ENCODE measurements around the gene ZKSCAN2.

ZKSCAN2 gene

DNA sequence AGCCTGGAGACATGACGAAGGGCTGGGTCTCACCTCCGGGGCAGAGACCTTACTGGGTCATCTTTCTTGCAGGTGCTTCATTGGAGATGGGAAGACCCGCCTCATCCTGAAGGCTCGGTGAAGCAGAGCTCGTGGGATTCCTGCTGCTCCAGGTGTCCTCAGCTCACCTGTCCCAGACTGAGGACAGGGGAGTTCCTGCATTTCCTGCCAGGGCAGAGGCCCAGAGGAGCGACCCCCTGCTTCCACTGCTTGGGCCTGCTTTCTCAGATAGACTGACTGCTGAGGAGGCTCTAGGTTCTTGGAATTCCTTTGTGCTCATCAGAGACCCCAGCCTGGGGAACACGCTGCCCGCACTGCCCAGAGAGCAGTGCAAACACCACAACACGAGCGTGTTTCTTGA is 29.3 kb downstream of the ZKSCAN2 start:
- DNase-seq (ENCODE audit: low read depth): no peak
- TF ChIP-seq, protein P1, sequence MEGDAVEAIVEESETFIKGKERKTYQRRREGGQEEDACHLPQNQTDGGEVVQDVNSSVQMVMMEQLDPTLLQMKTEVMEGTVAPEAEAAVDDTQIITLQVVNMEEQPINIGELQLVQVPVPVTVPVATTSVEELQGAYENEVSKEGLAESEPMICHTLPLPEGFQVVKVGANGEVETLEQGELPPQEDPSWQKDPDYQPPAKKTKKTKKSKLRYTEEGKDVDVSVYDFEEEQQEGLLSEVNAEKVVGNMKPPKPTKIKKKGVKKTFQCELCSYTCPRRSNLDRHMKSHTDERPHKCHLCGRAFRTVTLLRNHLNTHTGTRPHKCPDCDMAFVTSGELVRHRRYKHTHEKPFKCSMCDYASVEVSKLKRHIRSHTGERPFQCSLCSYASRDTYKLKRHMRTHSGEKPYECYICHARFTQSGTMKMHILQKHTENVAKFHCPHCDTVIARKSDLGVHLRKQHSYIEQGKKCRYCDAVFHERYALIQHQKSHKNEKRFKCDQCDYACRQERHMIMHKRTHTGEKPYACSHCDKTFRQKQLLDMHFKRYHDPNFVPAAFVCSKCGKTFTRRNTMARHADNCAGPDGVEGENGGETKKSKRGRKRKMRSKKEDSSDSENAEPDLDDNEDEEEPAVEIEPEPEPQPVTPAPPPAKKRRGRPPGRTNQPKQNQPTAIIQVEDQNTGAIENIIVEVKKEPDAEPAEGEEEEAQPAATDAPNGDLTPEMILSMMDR (IDR thresholded peaks at IDR 0.05; ENCODE audit: low read length, missing control alignments): no peak
- no peak overlapping the region for H3K4me3 ChIP-seq (replicated peaks; ENCODE audit: low read depth, low read length)

DNA sequence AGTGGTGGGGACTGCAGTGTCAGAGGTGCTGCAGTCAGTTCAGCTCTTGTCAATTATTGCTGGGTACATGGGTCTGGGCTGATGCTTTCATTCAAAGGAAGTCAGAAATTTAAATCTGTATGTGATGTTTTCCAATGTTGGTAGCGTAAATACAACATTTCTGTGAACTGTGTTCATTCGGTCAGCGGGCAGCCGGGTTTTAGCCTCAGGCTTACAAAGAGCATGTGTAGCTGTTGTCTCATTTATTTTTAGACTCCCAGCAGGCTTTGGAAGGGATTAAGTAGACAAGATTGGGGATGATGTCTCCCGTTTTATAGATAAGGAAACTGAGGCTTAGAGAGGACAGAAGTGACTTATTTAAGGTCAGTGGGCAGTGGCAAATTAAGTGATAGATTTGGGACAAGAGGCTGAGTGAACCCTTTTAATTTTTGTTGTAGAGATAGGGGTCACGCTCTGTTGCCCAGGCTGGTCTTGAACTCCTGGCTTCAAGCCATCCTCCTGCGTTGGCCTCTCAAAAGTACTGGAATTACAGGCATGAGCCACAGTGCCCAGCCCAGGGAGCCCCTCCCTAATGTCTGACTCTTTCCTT is 32.8 kb downstream of the ZKSCAN2 start:
- TF ChIP-seq, protein P1 (IDR thresholded peaks at IDR 0.05; ENCODE audit: low read length, missing control alignments): no peak
- H3K4me3 ChIP-seq (replicated peaks; ENCODE audit: low read depth, low read length): no peak overlapping the region
- DNase-seq (ENCODE audit: low read depth): no peak

DNA sequence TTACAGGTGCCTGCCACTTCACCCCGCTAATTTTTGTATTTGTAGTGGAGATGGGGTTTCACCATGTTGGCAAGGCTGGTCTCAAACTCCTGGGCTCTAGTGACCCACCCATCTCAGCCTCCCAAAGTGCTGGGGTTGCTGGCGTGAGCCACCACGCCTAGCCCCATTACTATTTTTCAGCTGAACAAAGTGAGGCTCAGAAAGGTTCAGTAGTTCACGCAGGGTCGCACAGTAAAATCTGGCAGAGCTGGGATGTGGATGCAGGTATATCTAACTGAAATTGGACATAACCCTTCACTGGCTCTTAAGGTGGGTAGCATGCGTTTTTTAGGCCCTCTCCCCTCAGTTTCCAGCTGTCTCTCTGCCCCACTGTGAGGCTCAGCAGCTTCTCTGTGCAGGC is 33.7 kb downstream of the ZKSCAN2 start:
- H3K4me3 ChIP-seq (replicated peaks; ENCODE audit: low read depth, low read length): no peak overlapping the region
- TF ChIP-seq, protein P1 (IDR thresholded peaks at IDR 0.05; ENCODE audit: low read length, missing control alignments): no peak
- DNase-seq (ENCODE audit: low read depth): no peak

DNA sequence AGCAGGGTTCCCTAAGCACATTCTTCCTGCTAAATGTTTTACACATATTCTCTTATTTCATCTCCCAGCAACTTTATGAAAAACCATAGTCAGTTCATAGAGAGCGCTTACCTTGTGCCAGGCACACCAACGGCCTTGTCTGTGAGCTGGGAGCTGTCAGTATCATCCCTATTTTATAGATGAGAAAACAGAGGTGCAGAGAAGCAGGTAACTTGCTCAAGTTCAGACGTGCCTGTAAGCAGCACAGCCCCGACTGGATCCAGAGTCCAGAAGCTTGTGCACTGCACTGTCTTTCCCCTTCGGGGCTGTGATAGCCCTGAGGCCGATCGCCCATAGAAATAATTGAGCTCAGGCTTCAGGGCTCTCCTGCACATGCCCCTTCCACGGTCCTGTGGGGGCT is 34.7 kb downstream of the ZKSCAN2 start:
- no peak overlapping the region for H3K4me3 ChIP-seq (replicated peaks; ENCODE audit: low read depth, low read length)
- TF ChIP-seq, protein P1 (IDR thresholded peaks at IDR 0.05; ENCODE audit: low read length, missing control alignments): no peak
- DNase-seq (ENCODE audit: low read depth): no peak

DNA sequence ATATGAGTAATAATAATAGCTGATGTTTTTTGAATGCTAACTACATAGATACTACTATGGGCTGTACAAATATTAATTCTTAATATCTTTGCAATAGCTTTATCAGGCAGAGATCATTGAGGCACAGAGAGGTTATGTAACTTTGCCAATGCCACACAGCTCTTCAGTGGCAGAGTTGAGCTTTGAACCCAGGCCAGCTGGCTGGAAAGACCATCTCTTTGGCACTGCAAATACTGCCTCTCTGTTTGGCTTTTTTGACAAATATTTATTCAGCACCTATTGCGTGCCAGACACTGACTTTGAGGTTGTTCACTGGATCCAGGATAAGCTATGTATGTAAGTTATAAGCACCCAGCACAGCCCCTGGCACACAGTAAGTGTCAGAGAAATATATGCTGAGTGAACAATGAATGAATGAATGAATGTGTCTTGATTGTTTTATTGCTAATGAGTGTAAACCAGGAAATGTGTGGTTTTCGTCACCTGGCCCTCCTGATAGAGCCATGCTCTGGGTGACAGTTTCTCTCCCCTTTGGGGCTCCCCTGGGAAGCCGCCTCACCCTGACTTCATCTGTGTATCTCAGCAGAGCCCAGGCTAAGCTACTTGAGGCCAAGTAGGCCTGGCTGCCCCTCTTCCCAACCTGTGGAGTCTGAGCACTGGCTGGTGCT is 38.4 kb downstream of the ZKSCAN2 start:
- no peak for DNase-seq (ENCODE audit: low read depth)
- no peak overlapping the region for H3K4me3 ChIP-seq (replicated peaks; ENCODE audit: low read depth, low read length)
- TF ChIP-seq, protein P1 (IDR thresholded peaks at IDR 0.05; ENCODE audit: low read length, missing control alignments): no peak

DNA sequence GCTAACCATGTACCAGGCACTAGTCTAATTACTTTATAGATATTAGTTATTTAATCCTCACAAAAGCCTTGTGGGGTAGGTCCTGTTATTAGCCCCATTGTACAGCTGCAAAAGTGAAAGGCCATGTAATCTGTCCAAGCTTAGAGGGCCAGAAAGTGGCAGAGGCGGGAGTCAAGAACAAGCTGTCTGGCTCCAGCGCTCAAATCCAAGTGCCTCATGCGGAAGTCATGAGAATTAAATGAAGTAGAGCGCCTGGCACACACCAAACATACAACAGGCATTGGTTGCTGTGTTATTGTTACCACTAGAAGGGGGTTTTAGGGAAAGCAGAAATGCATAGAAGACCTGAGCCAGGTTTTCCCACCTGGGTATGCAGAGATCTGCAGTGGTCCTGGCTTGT is 39.7 kb downstream of the ZKSCAN2 start:
- no peak for DNase-seq (ENCODE audit: low read depth)
- TF ChIP-seq, protein P1 (IDR thresholded peaks at IDR 0.05; ENCODE audit: low read length, missing control alignments): no peak
- no peak overlapping the region for H3K4me3 ChIP-seq (replicated peaks; ENCODE audit: low read depth, low read length)

DNA sequence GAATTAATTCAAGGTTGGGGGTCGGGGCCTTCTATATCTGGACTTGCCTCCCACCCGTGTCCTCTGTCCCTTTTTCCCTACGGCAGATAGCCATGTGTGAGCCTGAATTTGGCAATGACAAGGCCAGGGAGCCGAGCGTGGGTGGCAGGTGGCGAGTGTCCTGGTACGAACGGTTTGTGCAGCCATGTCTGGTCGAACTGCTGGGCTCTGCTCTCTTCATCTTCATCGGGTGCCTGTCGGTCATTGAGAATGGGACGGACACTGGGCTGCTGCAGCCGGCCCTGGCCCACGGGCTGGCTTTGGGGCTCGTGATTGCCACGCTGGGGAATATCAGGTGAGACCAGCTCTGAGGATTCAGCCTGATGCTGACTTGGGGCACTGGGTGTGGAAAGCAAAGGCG is 40.5 kb downstream of the ZKSCAN2 start:
- H3K4me3 ChIP-seq (replicated peaks; ENCODE audit: low read depth, low read length): no peak overlapping the region
- DNase-seq (ENCODE audit: low read depth): no peak
- TF ChIP-seq, protein P1 (IDR thresholded peaks at IDR 0.05; ENCODE audit: low read length, missing control alignments): no peak

Measured in fibroblast of pulmonary artery (primary cell).